ENCODE data around the gene FAM120A. TPM values are rescaled to one million over a fixed set of nuclear protein-coding genes. Genes with fewer than 3 reads are reported as not detected.
A peak's percentile ranks its signal among the peaks of the same experiment; 100 is the strongest.

FAM120A gene, protein sequence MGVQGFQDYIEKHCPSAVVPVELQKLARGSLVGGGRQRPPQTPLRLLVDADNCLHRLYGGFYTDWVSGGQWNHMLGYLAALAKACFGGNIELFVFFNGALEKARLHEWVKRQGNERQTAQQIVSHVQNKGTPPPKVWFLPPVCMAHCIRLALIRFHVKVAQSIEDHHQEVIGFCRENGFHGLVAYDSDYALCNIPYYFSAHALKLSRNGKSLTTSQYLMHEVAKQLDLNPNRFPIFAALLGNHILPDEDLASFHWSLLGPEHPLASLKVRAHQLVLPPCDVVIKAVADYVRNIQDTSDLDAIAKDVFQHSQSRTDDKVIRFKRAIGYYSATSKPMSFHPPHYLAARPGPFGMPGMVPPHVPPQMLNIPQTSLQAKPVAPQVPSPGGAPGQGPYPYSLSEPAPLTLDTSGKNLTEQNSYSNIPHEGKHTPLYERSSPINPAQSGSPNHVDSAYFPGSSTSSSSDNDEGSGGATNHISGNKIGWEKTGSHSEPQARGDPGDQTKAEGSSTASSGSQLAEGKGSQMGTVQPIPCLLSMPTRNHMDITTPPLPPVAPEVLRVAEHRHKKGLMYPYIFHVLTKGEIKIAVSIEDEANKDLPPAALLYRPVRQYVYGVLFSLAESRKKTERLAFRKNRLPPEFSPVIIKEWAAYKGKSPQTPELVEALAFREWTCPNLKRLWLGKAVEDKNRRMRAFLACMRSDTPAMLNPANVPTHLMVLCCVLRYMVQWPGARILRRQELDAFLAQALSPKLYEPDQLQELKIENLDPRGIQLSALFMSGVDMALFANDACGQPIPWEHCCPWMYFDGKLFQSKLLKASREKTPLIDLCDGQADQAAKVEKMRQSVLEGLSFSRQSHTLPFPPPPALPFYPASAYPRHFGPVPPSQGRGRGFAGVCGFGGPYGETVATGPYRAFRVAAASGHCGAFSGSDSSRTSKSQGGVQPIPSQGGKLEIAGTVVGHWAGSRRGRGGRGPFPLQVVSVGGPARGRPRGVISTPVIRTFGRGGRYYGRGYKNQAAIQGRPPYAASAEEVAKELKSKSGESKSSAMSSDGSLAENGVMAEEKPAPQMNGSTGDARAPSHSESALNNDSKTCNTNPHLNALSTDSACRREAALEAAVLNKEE
- total RNA-seq: 40.3 TPM
- 56.4 TPM for polyA plus RNA-seq
- long read RNA-seq, donor 1: 0 reads
- long read RNA-seq, donor 2: 0 reads
- long read RNA-seq, donor 3, full-length matches to known transcripts: 4 of 64 reads
- long read RNA-seq, donor 3, partial matches to known transcripts: 60 of 64 reads
- long read RNA-seq, donor 3, other reads (novel, unspliced or antisense): 0 of 64 reads
- long read RNA-seq, donor 4: 0 reads
- long read RNA-seq, donor 5, full-length matches to known transcripts: 6 of 82 reads
- long read RNA-seq, donor 5, partial matches to known transcripts: 76 of 82 reads
- long read RNA-seq, donor 5, other reads (novel, unspliced or antisense): 0 of 82 reads
- long read RNA-seq, donor 6, full-length matches to known transcripts: 4 of 19 reads
- long read RNA-seq, donor 6, partial matches to known transcripts: 15 of 19 reads
- long read RNA-seq, donor 6, other reads (novel, unspliced or antisense): 0 of 19 reads
- long read RNA-seq, donor 7, full-length matches to known transcripts: 3 of 3 reads
- long read RNA-seq, donor 7, partial matches to known transcripts: 0 of 3 reads
- long read RNA-seq, donor 7, other reads (novel, unspliced or antisense): 0 of 3 reads
- long read RNA-seq, donor 8, full-length matches to known transcripts: 2 of 2 reads
- long read RNA-seq, donor 8, partial matches to known transcripts: 0 of 2 reads
- long read RNA-seq, donor 8, other reads (novel, unspliced or antisense): 0 of 2 reads
- long read RNA-seq, donor 9, full-length matches to known transcripts: 6 of 25 reads
- long read RNA-seq, donor 9, partial matches to known transcripts: 19 of 25 reads
- long read RNA-seq, donor 9, other reads (novel, unspliced or antisense): 0 of 25 reads
- long read RNA-seq, donor 10, full-length matches to known transcripts: 4 of 40 reads
- long read RNA-seq, donor 10, partial matches to known transcripts: 36 of 40 reads
- long read RNA-seq, donor 10, other reads (novel, unspliced or antisense): 0 of 40 reads

DNA sequence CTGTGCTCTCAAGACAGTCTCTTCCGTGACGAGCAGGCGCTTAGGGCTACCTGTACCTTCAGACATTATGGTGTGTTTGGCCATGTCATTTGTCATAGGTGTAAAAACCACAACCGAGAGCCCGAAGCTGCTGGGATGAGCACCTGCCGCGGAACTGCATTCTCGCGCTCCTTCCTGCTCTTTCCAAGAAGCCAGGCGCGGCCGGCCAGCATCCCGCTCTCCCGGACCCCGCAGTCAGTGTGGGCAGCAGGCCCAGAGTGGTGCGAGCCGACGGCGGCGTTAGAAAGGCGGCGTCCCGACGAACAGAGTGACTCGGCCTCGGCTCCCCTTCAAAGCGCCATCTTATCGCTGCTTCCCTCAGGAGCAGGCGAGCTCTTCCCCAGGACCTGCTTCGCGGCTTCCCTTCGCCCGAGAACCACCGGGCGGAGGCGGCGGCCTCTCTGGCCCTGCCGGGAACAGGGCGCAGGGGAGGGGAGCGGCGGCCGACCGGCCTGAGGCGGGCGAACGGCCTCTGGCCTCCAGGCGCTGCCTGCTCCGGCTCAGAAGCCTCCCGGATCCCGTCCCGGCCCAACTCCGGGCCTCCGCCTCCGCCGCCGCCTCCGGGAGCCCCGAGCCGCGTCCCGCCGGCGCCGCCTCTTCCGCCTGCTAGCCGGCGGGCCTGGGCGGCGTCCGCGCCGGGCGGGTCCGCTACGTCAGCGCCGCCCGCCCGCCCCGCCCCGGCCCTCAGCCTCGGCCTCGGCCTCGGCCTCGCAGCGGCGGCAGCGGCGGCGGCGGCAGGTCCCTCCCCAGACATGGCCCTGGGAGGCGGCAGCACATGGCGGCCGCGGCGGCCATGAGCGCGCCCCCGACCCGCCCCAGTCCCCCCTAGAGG, at the start of gene FAM120A:
TSS of gene FAM120A (plus strand) at position 741 of the 871 bp plus-strand sequence. CDS start 231 bp downstream, outside the sequence.
- H3K4me1 ChIP-seq (ENCODE audit: control insufficient read depth in 2 of 2, insufficient read depth in 2 of 2, low read length in 2 of 2): peaks cover 8 to 12% of the 10 kb centered on the region in 2 donors
- peaks cover 0 to 2% of the 10 kb centered on the region in 2 donors for H3K9me3 ChIP-seq (ENCODE audit: control insufficient read depth in 2 of 2, insufficient read depth in 1 of 2, low read length in 1 of 2)
- WGBS: under 1% methylated on average over 98 of the region's 100 CpGs
- DNase-seq (ENCODE audit: low read depth in 6 of 9, low spot score in 9 of 9): peak in 7 of 9 donors; percentile 37 to 75 (median 51)
- H3K36me3 ChIP-seq (ENCODE audit: control insufficient read depth in 2 of 2, insufficient read depth in 2 of 2, low read length in 1 of 2): peaks cover 15 to 31% of the 10 kb centered on the region in 2 donors
- H3K4me3 ChIP-seq (ENCODE audit: low read length in 2 of 2): peak within 1 kb of the TSS; percentile 78 to 96
- H3K27ac ChIP-seq (ENCODE audit: low read depth in 1 of 2, low read length in 1 of 2): peak within 1 kb of the TSS; percentile 84 to 95
- no peaks in the 10 kb centered on the region for H3K27me3 ChIP-seq (ENCODE audit: control insufficient read depth in 2 of 2, insufficient read depth in 1 of 2, low read length in 1 of 2)

DNA sequence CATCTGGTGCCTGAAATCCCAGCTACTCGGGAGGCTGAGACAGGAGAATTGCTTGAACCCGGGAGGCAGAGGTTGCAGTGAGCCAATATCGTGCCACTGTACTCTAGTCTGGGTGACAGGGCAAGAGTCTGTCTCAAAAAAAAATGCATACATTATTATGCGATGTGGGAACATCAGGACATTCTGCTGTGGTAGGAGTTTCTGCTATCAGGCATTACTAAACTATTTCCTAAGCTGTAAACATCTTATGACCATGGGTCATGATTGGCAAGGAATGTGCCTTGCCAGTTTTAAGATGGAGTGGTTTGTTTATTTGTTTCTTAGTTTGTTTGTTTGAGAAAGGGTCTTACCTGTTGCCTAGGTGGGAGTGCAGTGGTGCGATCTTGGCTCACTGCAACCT, 45.1 kb upstream of the FAM120A start:
- H3K4me3 ChIP-seq (ENCODE audit: low read length in 2 of 2): no peak overlapping the region
- no peaks in the 10 kb centered on the region for H3K27me3 ChIP-seq (ENCODE audit: control insufficient read depth in 2 of 2, insufficient read depth in 1 of 2, low read length in 1 of 2)
- no peaks in the 10 kb centered on the region for H3K9me3 ChIP-seq (ENCODE audit: control insufficient read depth in 2 of 2, insufficient read depth in 1 of 2, low read length in 1 of 2)
- H3K4me1 ChIP-seq (ENCODE audit: control insufficient read depth in 2 of 2, insufficient read depth in 2 of 2, low read length in 2 of 2): no peaks in the 10 kb centered on the region
- no peak for DNase-seq (ENCODE audit: low read depth in 6 of 9, low spot score in 9 of 9)
- WGBS: 96% methylated on average over 5 of the region's 5 CpGs
- H3K27ac ChIP-seq (ENCODE audit: low read depth in 1 of 2, low read length in 1 of 2): no peak overlapping the region
- no peaks in the 10 kb centered on the region for H3K36me3 ChIP-seq (ENCODE audit: control insufficient read depth in 2 of 2, insufficient read depth in 2 of 2, low read length in 1 of 2)

DNA sequence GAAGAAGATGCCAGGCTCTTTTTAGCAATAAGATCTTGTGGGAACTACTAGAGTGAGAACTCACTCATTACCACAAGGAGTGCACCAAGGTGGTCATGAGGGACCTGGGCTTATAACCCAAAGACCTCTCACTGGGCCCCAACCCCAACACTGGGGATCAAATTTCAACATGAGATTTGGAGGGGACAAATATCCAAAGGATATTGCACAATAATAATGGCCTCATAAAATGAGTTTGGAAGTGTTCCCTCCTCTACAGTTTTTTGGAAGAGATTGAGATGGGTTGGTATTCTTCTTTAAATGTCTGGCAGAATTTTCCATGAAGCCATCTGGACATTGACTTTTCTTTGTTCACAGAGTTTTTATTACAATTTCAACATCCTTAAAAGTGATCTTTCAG, 38.0 kb upstream of the FAM120A start:
- no peak overlapping the region for H3K27ac ChIP-seq (ENCODE audit: low read depth in 1 of 2, low read length in 1 of 2)
- H3K36me3 ChIP-seq (ENCODE audit: control insufficient read depth in 2 of 2, insufficient read depth in 2 of 2, low read length in 1 of 2): no peaks in the 10 kb centered on the region
- no peaks in the 10 kb centered on the region for H3K27me3 ChIP-seq (ENCODE audit: control insufficient read depth in 2 of 2, insufficient read depth in 1 of 2, low read length in 1 of 2)
- peaks cover 0 to 5% of the 10 kb centered on the region in 2 donors for H3K9me3 ChIP-seq (ENCODE audit: control insufficient read depth in 2 of 2, insufficient read depth in 1 of 2, low read length in 1 of 2)
- DNase-seq (ENCODE audit: low read depth in 6 of 9, low spot score in 9 of 9): no peak
- no peaks in the 10 kb centered on the region for H3K4me1 ChIP-seq (ENCODE audit: control insufficient read depth in 2 of 2, insufficient read depth in 2 of 2, low read length in 2 of 2)
- H3K4me3 ChIP-seq (ENCODE audit: low read length in 2 of 2): no peak overlapping the region

DNA sequence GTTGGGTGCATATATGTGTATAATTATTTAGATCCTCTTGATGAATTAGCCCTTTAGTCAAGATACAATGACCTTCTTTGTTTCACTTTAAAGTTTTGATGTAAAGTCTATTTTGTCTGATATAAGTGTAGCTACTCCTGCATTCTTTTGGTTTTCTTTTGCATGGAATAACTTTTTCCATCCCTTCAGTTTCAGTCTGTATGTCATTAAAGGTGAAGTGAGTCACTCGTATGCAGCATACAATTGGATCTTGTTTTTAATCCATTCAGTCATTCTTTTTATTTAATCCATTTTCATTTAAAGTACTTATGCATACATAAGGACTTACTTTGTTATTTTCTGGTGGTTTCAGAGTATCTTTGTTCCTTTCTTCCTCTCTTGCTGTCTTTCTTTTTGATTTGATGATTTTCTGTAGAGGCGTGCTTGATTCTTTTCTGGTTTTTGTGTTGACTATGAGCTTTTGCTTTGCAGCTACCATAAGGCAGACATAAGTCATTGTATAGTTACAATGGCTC, 36.3 kb upstream of the FAM120A start:
- Histone ChIP-seq H3K4me3 (ENCODE audit: low read length in 2 of 2) (no peak overlapping the region), H3K27ac (ENCODE audit: low read depth in 1 of 2, low read length in 1 of 2) (no peak overlapping the region), H3K9me3 (ENCODE audit: control insufficient read depth in 2 of 2, insufficient read depth in 1 of 2, low read length in 1 of 2) (peaks cover 0 to 11% of the 10 kb centered on the region in 2 donors), H3K27me3 (ENCODE audit: control insufficient read depth in 2 of 2, insufficient read depth in 1 of 2, low read length in 1 of 2) (no peaks in the 10 kb centered on the region), H3K36me3 (ENCODE audit: control insufficient read depth in 2 of 2, insufficient read depth in 2 of 2, low read length in 1 of 2) (no peaks in the 10 kb centered on the region), H3K4me1 (ENCODE audit: control insufficient read depth in 2 of 2, insufficient read depth in 2 of 2, low read length in 2 of 2) (no peaks in the 10 kb centered on the region)
- no peak for DNase-seq (ENCODE audit: low read depth in 6 of 9, low spot score in 9 of 9)
- WGBS: 99% methylated on average over 2 of the region's 2 CpGs

DNA sequence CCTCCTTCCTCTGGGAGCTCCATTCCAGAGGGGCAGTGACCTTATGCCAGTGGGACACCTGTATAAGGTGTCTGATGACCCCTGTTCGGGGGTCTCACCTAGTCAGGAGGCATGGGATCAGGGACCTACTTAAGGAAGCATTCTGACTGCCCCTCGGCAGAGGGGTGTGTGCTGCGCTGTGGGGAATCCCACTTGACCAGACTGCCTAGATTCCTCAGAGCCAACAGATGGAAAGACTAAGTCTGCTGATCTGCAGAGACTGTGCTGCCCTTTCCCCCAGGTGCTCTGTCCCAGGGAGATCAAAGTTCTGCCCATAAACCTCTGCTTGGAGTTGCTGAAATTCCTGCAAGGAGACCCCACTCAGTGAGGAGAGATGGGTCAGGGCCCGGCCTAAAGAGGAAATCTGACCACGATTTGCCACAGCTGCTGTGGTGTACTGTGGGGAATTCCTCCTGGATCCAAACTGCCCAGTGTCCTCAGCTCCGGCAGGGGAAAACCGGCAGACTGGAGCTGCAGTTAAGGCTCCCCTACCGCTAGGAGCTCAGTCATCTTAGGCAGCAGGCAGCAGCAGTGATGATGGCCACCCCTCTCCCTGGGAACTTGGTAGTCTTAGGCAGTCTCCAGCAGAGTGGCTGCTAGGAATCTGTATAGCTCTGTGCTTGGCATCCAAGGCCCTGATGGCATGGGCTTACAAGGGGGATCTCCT, 34.8 kb upstream of the FAM120A start:
- Histone ChIP-seq H3K36me3 (ENCODE audit: control insufficient read depth in 2 of 2, insufficient read depth in 2 of 2, low read length in 1 of 2) (no peaks in the 10 kb centered on the region), H3K4me3 (ENCODE audit: low read length in 2 of 2) (no peak overlapping the region), H3K27me3 (ENCODE audit: control insufficient read depth in 2 of 2, insufficient read depth in 1 of 2, low read length in 1 of 2) (no peaks in the 10 kb centered on the region), H3K27ac (ENCODE audit: low read depth in 1 of 2, low read length in 1 of 2) (no peak overlapping the region), H3K4me1 (ENCODE audit: control insufficient read depth in 2 of 2, insufficient read depth in 2 of 2, low read length in 2 of 2) (no peaks in the 10 kb centered on the region), H3K9me3 (ENCODE audit: control insufficient read depth in 2 of 2, insufficient read depth in 1 of 2, low read length in 1 of 2) (peaks cover 0 to 11% of the 10 kb centered on the region in 2 donors)
- DNase-seq (ENCODE audit: low read depth in 6 of 9, low spot score in 9 of 9): no peak
- 82% methylated on average over 8 of the region's 8 CpGs for WGBS

DNA sequence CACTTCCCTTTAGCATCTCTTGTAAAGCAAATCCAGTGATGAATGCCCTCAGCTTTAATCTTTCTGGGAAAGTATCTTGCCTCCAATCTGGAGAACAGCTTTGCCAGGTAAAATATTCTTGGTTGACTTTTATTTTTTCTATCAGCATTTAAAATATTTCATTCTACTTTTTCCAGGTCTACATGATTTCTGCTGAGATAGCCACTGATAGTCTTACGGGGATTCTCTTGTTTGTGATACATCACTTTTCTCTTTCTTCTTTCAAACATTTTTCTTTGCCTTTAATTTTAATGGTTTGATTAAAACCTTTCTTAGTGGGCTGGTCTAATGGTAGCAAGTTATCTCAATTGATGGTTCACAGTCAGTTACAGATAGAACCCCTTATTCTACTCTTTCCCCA, 33.9 kb upstream of the FAM120A start:
- Histone ChIP-seq H3K4me1 (ENCODE audit: control insufficient read depth in 2 of 2, insufficient read depth in 2 of 2, low read length in 2 of 2) (no peaks in the 10 kb centered on the region), H3K9me3 (ENCODE audit: control insufficient read depth in 2 of 2, insufficient read depth in 1 of 2, low read length in 1 of 2) (peaks cover 0 to 11% of the 10 kb centered on the region in 2 donors), H3K27ac (ENCODE audit: low read depth in 1 of 2, low read length in 1 of 2) (no peak overlapping the region), H3K27me3 (ENCODE audit: control insufficient read depth in 2 of 2, insufficient read depth in 1 of 2, low read length in 1 of 2) (no peaks in the 10 kb centered on the region), H3K4me3 (ENCODE audit: low read length in 2 of 2) (no peak overlapping the region), H3K36me3 (ENCODE audit: control insufficient read depth in 2 of 2, insufficient read depth in 2 of 2, low read length in 1 of 2) (no peaks in the 10 kb centered on the region)
- DNase-seq (ENCODE audit: low read depth in 6 of 9, low spot score in 9 of 9): no peak
- WGBS: 97% methylated on average over 1 of the region's 1 CpG

DNA sequence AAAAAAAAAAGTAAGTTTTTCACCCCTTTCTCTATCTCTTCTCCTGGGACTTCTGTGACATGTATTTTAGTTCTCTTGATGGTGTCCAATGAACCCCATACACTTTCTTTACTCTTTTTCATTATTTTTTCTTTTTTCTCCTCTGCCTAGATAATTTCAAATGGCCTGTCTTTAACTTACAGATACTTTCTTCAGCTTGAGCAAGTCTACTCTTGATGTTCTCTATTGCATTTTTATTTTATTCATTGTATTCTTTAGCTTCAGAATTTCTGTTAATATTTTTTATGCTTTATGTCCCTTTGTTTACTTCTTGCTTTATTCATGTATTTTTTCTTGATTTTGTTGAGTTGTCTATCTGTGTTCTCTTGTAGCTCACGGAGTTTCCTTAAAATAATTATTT, 32.5 kb upstream of the FAM120A start:
- 96% methylated on average over 1 of the region's 1 CpG for WGBS
- no peaks in the 10 kb centered on the region for H3K4me1 ChIP-seq (ENCODE audit: control insufficient read depth in 2 of 2, insufficient read depth in 2 of 2, low read length in 2 of 2)
- H3K4me3 ChIP-seq (ENCODE audit: low read length in 2 of 2): no peak overlapping the region
- H3K27me3 ChIP-seq (ENCODE audit: control insufficient read depth in 2 of 2, insufficient read depth in 1 of 2, low read length in 1 of 2): no peaks in the 10 kb centered on the region
- H3K9me3 ChIP-seq (ENCODE audit: control insufficient read depth in 2 of 2, insufficient read depth in 1 of 2, low read length in 1 of 2): peaks cover 0 to 11% of the 10 kb centered on the region in 2 donors
- no peak overlapping the region for H3K27ac ChIP-seq (ENCODE audit: low read depth in 1 of 2, low read length in 1 of 2)
- no peak for DNase-seq (ENCODE audit: low read depth in 6 of 9, low spot score in 9 of 9)
- no peaks in the 10 kb centered on the region for H3K36me3 ChIP-seq (ENCODE audit: control insufficient read depth in 2 of 2, insufficient read depth in 2 of 2, low read length in 1 of 2)

Measured in thymus (tissue), 14 donors.